CD1c-positive myeloid dendritic cell (primary cell): ENCODE measurements around the gene ECM1.

ENCODE experiments used
- DNase-seq: peaks from one replicate; pipeline ENCODE4 v3.0.0-alpha.2; 2016; ENCODE audit errors: extremely low spot score

ECM1 gene

GRCh38 chr1:150545486-150546032 is 37.6 kb downstream of the ECM1 start:
- peak; percentile 12 for DNase-seq

- no peak for DNase-seq
Observed at GRCh38 chr1:150546294-150546937, 38.5 kb downstream of the ECM1 start.

GRCh38 chr1:150548324-150548631 is 40.4 kb downstream of the ECM1 start:
- no peak for DNase-seq

- peak; percentile 78 for DNase-seq
Observed at GRCh38 chr1:150548632-150549495, 41.0 kb downstream of the ECM1 start, which contains the start of gene ADAMTSL4. TSS of gene ADAMTSL4 (plus strand) at chr1:150549408. CDS start at chr1:150552289, 2,881 bp downstream.

GRCh38 chr1:150549496-150550221 is 41.8 kb downstream of the ECM1 start:
- DNase-seq: no peak

GRCh38 chr1:150550222-150551050 is 42.5 kb downstream of the ECM1 start:
- DNase-seq: peak; percentile 35

GRCh38 chr1:150551051-150551783 is 43.3 kb downstream of the ECM1 start:
- DNase-seq: peak; percentile 76

- peak; percentile 9 for DNase-seq
Observed at GRCh38 chr1:150551784-150552127, 43.8 kb downstream of the ECM1 start.

- DNase-seq: peak; percentile 94
Observed at GRCh38 chr1:150552128-150552910, 44.4 kb downstream of the ECM1 start.

GRCh38 chr1:150552911-150553289 is 45.0 kb downstream of the ECM1 start:
- DNase-seq: no peak

GRCh38 chr1:150553392-150554085 is 45.6 kb downstream of the ECM1 start:
- no peak for DNase-seq

- no peak for DNase-seq
Observed at GRCh38 chr1:150554086-150554452, 46.2 kb downstream of the ECM1 start.

- no peak for DNase-seq
Observed at GRCh38 chr1:150555198-150555970, 47.5 kb downstream of the ECM1 start.

- DNase-seq: no peak
Observed at GRCh38 chr1:150555971-150556865, 48.3 kb downstream of the ECM1 start.

- DNase-seq: no peak
Observed at GRCh38 chr1:150557065-150557600, 49.2 kb downstream of the ECM1 start.

GRCh38 chr1:150557813-150558212 is 49.9 kb downstream of the ECM1 start:
- DNase-seq: no peak

GRCh38 chr1:150558303-150558704 is 50.4 kb downstream of the ECM1 start:
- DNase-seq: no peak
